RWPE1 (cell line): ENCODE measurements around the gene GRIFIN.

ENCODE experiments used
- CTCF ChIA-PET: fragments of 350-600 bp; sonication (Branson Sonifier 250); formaldehyde crosslinking; extraction: SDS; loops from one replicate; lab custom pipeline; 2021; lab: Yijun Ruan, JAX
- POLR2A ChIA-PET: fragments of 400-600 bp; formaldehyde crosslinking; extraction: SDS; loops from one replicate; lab custom pipeline; 2020; ENCODE audit warnings: antibody characterized with exemption; ENCODE audit not compliant: low non-redundant PET; lab: Yijun Ruan, JAX
- DNase-seq: peaks from one replicate; pipeline ENCODE4 v3.0.0; 2012; ENCODE audit warnings: low spot score
- H3K27ac ChIP-seq: fragments of 450-650 bp; 2 replicates; pipeline ENCODE4 v1.5.1; 2017
- CTCF ChIP-seq: fragments of 450-650 bp; conservative IDR thresholded peaks from 2 replicates; pipeline ENCODE4 v1.5.1; 2017; ENCODE audit warnings: low read depth, mild to moderate bottlenecking

The GRIFIN gene

DNA sequence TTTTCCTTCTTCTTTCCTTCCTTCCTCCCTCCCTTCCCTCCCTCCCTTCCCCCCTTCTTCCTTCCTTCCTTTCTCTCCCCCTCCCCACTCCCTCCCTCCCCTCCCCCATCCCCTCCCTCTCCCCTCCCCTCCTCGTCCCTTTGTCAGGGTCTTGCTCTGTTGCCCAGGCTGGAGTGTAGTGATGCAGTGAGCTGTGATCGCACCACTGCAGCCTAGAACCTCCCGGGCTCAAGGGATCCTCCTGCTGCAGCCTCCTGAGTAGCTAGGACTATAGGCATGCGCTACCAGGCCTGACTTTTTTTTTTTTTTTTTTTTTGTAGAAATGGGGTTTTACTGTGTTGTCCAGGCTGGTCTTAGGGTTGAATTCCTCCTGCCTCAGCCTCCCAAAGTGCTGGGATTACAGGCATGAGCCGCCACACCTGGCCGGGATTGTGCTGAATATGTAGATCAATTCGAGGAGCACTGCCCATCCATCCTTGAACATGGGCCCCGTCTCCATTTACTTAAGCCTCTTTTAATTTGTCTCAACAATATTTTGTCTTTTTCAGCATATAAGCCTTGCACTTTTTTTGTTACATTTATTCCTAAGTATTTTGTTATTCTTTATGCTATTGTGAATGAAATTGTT, 23.4 kb downstream of the GRIFIN start:
- ChIA-PET POLR2A (no interaction called here), CTCF (interaction anchor here (0.8 to 2.4 kb wide), 6 partner anchors 16 to 227 kb away, joined by 3 to 9 read pairs (median 3); no protein-coding TSS in a partner anchor)
- no peak for DNase-seq
- TF ChIP-seq CTCF: no peak
- H3K27ac ChIP-seq: no peak overlapping the region

GRCh38 chr7:2452074-2452507, 24.1 kb downstream of the GRIFIN start:
- CTCF ChIA-PET: interaction anchor here (0.5 to 2.4 kb wide), 9 partner anchors 12 to 267 kb away, joined by 3 to 9 read pairs (median 3); no protein-coding TSS in a partner anchor
- H3K27ac ChIP-seq: peak overlapping the region; percentile 16
- no peak for DNase-seq
- no peak for TF ChIP-seq CTCF
- POLR2A ChIA-PET: no interaction called here

GRCh38 chr7:2451171-2452073, 24.8 kb downstream of the GRIFIN start:
- DNase-seq: peak; percentile 80
- peak; percentile 96 for TF ChIP-seq CTCF
- peak overlapping the region; percentile 16 for H3K27ac ChIP-seq
- POLR2A ChIA-PET: no interaction called here
- CTCF ChIA-PET: interaction anchor here (0.5 to 2.4 kb wide), 17 partner anchors 10 to 896 kb away, joined by 3 to 9 read pairs (median 3); partner anchors contain the start of gene TMEM184A

DNA sequence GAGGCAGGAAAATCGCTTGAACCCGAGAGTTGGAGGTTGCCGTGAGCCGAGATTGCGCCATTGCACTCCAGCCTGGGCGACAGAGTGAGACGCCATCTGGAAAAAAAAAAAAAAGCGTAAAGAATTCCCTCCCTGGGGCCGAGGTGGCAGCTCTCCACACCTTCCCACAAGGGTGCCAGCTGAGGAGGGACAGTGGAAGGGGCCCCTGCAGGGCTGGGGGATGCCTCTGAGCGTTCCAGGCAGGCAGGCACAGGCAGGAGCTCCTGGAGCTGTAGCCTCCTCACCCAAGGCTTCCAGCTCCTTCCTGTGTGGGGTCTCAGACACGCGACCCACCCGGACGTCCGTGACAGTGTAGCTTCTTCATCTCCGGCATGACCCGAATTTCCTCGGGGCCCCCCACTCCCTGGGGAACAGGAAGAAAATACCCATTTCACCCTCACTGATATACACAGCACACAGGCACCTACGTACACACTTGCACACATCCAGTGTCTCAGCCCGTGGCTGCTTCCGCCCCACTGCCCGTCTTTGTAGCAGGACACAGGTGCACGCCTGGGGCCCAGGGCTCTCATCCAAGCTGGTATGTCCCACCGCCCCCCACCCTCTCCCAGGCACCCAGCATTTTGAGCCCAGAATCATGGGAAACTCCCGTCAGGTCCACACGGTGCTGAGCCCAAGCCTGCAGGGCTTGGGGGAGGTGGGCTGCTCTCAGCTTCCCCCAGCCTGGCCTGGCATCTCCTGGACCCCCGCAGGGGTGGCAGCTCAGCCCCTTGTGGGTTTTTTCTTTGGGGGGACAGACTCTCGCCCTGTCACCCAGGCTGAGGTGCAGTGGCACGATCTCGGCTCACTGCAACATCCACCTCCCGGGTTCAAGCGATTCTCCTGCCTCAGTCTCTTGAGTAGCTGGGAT, 25.7 kb downstream of the GRIFIN start:
- POLR2A ChIA-PET: interaction anchor here (0.7 kb wide), 1 partner anchor 204 kb away, joined by 5 read pairs; no protein-coding TSS in a partner anchor
- no peak overlapping the region; the same call in 1 of the 2 replicates for H3K27ac ChIP-seq
- CTCF ChIA-PET: interaction anchor here (0.6 to 2.4 kb wide), 9 partner anchors 18 to 464 kb away, joined by 3 to 9 read pairs (median 5); no protein-coding TSS in a partner anchor
- TF ChIP-seq CTCF: no peak
- no peak for DNase-seq

GRCh38 chr7:2446676-2447075, 29.5 kb downstream of the GRIFIN start:
- POLR2A ChIA-PET: no interaction called here
- no peak for TF ChIP-seq CTCF
- DNase-seq: no peak
- CTCF ChIA-PET: interaction anchor here (1.2 kb wide), 1 partner anchor 224 kb away, joined by 3 read pairs; no protein-coding TSS in a partner anchor
- H3K27ac ChIP-seq: no peak overlapping the region
